ENCODE results near the gene ARL2. TPM values are rescaled to one million over a fixed set of nuclear protein-coding genes. Genes with fewer than 3 reads are reported as not detected.
A peak's percentile ranks its signal among the peaks of the same experiment; 100 is the strongest.

Gene ARL2
- polyA plus RNA-seq (2012; ENCODE audit: insufficient read depth, insufficient read length, low read depth) = 126 TPM

GRCh38 chr11:65013888-65014725, at the start of gene ARL2:
Gene ARL2 (plus strand): TSS chr11:65014160. CDS start chr11:65014208, 48 bp downstream.
- peak within 1 kb of the TSS; percentile 62 for H3K4me3 ChIP-seq (ENCODE audit: low read depth, low read length)
- peak; percentile 30; the same call in 1 of the 2 replicates for TF ChIP-seq CTCF (IDR thresholded peaks at IDR 0.05; ENCODE audit: low read depth, low read length)
- DNase-seq = peak; percentile 91
- H3K36me3 ChIP-seq = peaks cover 6% of the 10 kb centered on the region; the same call in 1 of the 2 replicates
- H3K4me1 ChIP-seq = no peaks in the 10 kb centered on the region
- no peaks in the 10 kb centered on the region for H3K9me3 ChIP-seq
- H3K27me3 ChIP-seq = no peaks in the 10 kb centered on the region

GRCh38 chr11:64967375-64967774, 46.6 kb upstream of the ARL2 start:
- no peak for DNase-seq
- no peak overlapping the region for H3K4me3 ChIP-seq (ENCODE audit: low read depth, low read length)
- TF ChIP-seq CTCF (IDR thresholded peaks at IDR 0.05; ENCODE audit: low read depth, low read length) = no peak
- H3K4me1 ChIP-seq = no peaks in the 10 kb centered on the region
- H3K9me3 ChIP-seq = no peaks in the 10 kb centered on the region
- H3K36me3 ChIP-seq = no peaks in the 10 kb centered on the region
- H3K27me3 ChIP-seq = no peaks in the 10 kb centered on the region

GRCh38 chr11:64969209-64969608, 44.8 kb upstream of the ARL2 start:
- no peak for DNase-seq
- no peak overlapping the region for H3K4me3 ChIP-seq (ENCODE audit: low read depth, low read length)
- no peaks in the 10 kb centered on the region for H3K9me3 ChIP-seq
- TF ChIP-seq CTCF (IDR thresholded peaks at IDR 0.05; ENCODE audit: low read depth, low read length) = no peak
- no peaks in the 10 kb centered on the region for H3K27me3 ChIP-seq
- H3K36me3 ChIP-seq = no peaks in the 10 kb centered on the region
- H3K4me1 ChIP-seq = no peaks in the 10 kb centered on the region

- no peaks in the 10 kb centered on the region for H3K9me3 ChIP-seq
- no peak overlapping the region for H3K4me3 ChIP-seq (ENCODE audit: low read depth, low read length)
- no peaks in the 10 kb centered on the region for H3K4me1 ChIP-seq
- DNase-seq = no peak
- TF ChIP-seq CTCF (IDR thresholded peaks at IDR 0.05; ENCODE audit: low read depth, low read length) = no peak
- H3K36me3 ChIP-seq = no peaks in the 10 kb centered on the region
- no peaks in the 10 kb centered on the region for H3K27me3 ChIP-seq
Observed at GRCh38 chr11:64970731-64971151, 43.2 kb upstream of the ARL2 start.

- Histone ChIP-seq H3K4me3 (ENCODE audit: low read depth, low read length) (no peak within 1 kb of the TSS), H3K9me3 (no peaks in the 10 kb centered on the region), H3K27me3 (no peaks in the 10 kb centered on the region), H3K4me1 (no peaks in the 10 kb centered on the region), H3K36me3 (no peaks in the 10 kb centered on the region)
- no peak for TF ChIP-seq CTCF (IDR thresholded peaks at IDR 0.05; ENCODE audit: low read depth, low read length)
- DNase-seq = no peak
Observed at GRCh38 chr11:64971421-64972233, 42.3 kb upstream of the ARL2 start, which contains the start of gene MAJIN. Gene MAJIN (minus strand): TSS chr11:64972108. CDS start chr11:64959405, 12,703 bp downstream.

Measured in BE2C (cell line).